Glomerular endothelial cell (primary cell): ENCODE measurements around the gene ROCK2. TPM values are rescaled to one million over a fixed set of nuclear protein-coding genes. Genes with fewer than 3 reads are reported as not detected.
"Not testable (repeated sequence)": the region's sequence is repeated elsewhere in the genome, so short reads cannot be mapped to it uniquely, and the experiment has no call there.

Experiments
- DNase-seq: peaks from one replicate; pipeline ENCODE4 v3.0.0-alpha.2; 2011; ENCODE audit warnings: low read depth, low spot score; ENCODE audit errors: extremely low read depth
- total RNA-seq: library from RNA; depleted of rRNA; stranded (reverse); fragments of >200 nt; gene quantifications from 2 replicates; pipeline ENCODE4 v1.2.3, GENCODE V29; 2015

The ROCK2 gene
- total RNA-seq, 1 donor from 2014 or later = 47.4 TPM

DNA sequence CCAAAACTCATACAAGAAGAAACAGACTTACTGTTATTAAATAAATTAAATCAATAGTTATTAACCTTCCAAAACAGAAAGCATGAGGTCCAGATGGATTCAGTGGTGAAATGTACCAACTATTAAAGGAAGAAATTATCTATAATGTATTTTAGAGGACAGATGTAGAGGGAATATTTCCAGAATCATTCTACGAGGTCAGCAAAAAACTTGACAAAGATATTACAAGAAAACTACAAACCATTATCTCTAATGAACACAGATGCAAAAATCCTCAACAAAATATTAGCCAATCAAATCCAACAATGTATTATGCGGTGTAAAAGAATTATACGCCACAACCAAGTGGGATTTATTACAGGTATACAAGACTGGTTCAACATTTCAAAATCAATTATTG is 63.7 kb downstream of the ROCK2 start:
- no peak for DNase-seq

DNA sequence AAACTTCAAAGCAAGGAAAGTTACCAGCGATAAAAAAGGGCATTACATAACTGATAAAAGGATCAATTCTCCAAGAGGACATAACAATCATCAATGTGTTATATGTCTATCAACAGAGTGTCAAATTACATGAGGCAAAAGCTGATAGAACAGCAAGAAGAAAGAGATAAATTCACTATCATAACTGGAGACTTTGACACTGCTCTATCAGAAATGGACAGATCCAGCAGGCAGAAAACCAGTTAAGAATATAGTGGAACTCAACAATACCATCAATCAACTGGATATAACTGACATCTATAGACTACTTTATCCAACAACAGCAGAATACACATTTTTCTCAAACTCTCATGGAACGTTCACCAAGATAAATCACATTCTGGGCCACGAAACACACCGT is 65.0 kb downstream of the ROCK2 start:
- DNase-seq = no peak

DNA sequence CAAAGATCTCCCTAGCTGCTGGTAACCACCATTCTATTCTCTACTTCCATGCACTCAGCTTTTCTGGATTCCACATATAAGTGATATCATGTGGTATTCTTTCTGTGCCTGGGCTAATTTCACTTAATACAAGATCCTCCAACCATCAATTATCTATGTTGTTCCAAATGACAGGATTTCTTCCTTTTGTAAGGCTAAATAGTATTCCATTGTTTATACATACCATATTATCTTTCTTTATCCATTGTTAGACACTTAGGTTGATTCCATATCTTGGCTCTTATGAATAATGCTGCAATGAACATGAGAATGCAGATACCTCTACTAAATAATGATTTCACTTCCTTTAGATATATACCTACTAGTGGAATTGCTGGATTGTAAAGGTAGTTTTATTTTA is 66.2 kb downstream of the ROCK2 start:
- DNase-seq = no peak

DNA sequence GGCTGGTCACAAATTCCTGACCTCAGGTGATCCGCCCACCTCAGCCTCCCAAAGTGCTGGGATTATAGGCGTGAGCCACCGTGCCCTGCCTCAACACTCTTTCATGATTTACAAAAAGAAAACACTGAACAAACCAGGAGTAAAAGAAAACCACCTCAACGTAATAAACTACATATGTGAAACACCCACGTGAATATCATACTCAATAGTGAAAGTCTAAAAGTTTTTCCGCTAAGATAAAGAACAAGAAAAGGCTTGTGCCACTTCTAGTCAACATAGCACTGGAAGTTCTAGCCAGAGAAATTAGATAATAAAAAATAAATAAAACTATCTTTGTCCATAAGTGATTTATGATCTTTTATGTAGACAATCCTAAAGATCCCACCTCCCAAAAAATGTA is 68.5 kb downstream of the ROCK2 start:
- no peak for DNase-seq

DNA sequence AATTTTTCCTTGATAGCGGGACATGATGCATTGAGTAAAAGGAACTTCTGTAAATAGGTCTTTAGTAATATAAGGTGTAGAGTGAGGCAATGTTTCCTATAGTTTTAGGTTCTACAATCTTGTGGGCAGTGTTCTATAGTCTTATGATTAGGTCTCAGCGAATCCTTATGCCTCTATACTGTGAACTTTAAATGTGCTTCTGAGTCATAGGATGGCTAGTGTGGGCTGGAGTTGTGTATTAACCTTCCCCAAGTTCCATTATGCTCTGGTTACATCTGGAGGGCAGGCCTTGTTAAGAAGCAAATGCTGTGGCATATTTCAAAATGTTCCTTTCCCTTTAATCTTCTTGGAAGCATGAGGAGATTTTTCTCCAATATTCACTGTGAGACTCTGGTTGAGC is 73.5 kb downstream of the ROCK2 start:
- DNase-seq = no peak

DNA sequence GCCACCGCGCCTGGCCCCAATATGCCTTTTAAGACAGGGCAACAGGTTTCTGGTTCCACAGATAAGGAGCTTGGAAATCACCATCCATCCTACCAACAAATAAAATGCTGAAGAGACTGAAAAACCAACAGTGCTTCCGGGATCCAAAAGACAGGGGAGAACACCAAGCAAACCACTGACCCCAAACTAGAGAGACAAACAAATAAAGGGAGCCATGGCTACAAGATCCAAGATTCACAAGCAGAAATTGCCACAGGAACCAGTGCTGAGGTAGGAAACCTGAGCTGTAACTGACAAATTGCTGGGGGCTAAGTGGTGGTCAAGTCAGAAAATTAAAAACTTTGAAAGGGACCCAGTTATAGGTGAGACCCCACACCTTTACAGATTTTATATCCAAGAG is 76.5 kb downstream of the ROCK2 start:
- DNase-seq = no peak

DNA sequence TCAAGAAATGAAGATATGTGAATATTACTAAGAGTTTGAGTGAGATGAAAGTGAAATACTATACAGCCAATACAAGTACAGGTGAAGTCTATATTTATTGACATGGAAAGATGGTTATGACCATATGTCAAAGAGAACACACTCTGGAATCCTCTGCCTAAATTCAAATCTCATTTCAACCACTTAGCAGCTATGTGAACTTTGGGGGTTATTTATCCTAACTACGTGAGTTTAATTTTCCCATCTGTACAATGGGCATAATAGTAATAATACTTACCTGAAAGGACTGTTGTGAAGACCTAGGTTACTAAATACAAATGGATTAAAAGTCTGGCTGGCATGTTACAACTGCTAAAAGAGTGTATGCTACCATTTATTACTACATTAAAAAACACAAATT is 79.6 kb downstream of the ROCK2 start:
- no peak for DNase-seq

DNA sequence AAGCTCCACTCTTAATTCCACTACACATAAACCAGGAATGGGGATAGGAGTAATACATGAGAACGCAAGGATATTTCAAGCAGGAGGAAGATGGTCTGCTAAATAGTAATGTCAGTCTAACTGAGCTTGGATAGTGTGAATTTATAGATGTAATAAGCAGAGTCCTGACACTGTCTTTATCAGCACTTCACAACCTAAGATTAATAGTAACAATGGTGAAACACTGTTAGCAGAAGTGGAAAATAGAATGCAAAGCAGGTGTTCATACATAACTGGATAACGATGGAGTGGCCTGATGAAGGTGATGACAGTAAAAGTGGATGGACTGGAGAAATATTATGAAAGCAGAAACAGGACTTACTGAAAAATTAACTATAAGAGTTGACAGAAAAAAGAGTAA is 80.4 kb downstream of the ROCK2 start:
- DNase-seq = no peak

DNA sequence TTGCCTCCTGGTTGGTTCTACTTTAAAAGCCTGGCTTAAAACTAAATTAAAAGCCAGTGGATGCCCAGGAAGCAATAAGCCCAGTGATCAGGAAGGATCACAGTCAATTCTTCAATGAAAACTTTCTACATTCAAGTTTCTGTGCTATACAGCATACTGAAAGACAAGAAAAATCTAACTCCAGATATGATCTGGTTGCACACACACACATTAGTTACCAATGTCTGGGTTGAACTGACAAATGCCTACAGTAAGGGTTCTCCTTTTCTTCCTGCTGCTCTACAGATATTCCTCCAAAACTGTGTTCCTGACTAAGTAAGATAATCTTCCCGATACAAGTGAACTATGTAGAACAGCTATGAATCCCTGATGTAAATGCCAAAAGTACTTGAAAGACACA is 81.3 kb downstream of the ROCK2 start:
- DNase-seq = no peak

DNA sequence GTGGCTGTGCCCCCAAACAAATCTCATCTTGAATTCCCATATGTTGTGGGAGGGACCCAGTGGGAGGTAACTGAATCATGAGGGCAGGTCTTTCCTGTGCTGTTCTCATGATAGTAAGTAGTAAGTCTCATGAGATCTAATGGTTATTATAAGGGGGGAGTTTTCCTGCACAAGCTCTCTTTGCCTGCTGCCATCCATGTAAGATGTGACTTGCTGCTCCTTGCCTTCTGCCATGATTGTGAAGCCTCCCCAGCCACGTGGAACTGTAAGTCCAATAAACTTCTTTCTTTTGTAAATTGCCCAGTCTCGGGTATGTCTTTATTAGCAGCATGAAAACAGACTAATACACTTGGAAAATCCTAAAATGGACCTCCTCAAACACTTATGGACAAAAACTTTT is 82.0 kb downstream of the ROCK2 start:
- not testable (repeated sequence) for DNase-seq

DNA sequence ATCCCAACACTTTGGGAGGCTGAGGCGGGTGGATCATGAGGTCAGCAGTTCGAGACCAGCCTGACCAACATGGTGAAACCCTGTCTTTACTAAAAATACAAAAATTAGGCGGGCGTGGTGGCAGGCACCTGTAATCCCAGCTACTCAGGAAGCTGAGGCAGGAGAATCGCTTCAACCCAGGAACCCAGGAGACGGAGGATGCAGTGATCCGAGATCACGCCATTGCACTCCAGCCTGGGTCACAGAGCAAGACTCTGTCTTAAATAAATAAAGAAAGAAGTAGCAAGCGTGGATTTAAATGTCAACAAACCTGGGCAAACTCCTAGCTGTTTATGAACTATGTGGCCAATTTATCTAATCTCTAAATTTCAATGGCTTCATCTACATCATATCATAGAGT is 82.9 kb downstream of the ROCK2 start:
- not testable (repeated sequence) for DNase-seq

DNA sequence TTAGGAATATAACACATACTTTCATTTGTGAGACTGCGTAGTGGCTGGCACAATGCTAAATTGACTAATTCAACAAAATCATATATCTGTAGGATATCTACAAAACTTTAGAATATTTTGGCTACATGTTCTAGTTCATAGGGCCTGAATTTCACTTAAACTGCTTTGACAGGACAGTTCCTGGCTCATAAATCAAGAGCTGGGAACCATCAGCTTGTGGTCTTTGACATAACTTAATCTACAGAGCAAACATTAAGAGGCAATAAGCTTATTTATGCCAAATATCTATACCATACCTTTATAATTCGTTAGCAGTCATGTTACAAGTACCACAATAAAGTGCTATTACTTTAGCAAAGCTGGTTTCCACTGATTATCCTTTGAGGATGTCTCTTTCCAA is 83.5 kb downstream of the ROCK2 start:
- DNase-seq = no peak

DNA sequence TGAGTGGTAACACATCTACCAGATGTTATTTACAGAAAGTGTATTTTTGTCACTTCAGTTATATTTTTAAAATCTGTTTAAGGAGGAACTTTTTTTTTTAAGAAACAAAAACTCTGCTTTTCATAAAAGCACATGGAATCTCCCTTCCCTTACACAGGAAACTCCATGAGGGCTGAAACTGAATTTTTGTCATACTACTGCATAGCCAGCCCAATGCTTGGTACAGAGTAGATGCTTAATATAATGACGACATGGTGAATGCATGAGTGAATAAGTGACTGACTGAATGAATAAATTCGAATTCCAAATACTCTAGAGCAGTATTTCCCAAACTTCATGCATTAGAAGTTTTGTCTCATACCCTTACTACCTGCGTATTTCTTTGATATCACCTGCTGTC is 86.5 kb downstream of the ROCK2 start:
- DNase-seq = no peak

DNA sequence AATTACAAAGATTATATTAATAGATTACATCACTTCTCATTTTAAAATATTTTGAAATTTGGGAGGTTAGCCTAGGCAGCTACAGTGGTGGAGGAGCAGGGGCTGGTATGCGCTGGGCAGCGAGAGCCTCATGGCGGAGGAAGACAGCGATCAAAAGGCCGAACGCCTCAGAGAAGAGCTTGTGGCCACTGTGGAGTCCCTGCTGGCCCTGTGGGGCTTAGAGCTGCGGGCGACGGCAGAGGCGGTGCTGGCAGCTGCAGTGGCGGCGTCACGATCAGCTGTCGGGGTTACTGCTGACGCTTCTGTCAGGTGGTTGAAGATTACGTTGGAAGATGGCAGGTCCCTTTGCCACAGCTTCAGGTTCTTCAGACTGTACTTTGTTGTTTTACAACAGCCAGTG is 87.4 kb downstream of the ROCK2 start:
- no peak for DNase-seq

DNA sequence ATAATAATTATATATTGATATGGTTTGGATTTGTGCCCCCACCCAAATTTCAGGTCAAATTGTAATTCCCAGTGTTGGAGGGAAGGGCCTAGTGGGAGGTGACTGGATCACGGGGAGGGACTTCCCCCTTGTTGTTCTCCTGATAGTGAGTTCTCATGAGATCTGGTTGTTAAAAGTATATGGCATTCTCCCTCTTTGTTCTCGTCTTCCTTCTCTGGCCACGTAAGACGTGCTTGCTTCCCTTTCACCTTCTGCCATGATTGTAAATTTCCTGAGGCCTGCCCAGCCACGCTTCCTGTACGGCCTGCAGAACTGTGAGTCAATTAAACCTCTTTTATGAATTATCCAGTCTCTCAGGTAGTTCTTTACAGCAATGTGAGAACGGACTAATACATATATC is 88.3 kb downstream of the ROCK2 start:
- DNase-seq = no peak

DNA sequence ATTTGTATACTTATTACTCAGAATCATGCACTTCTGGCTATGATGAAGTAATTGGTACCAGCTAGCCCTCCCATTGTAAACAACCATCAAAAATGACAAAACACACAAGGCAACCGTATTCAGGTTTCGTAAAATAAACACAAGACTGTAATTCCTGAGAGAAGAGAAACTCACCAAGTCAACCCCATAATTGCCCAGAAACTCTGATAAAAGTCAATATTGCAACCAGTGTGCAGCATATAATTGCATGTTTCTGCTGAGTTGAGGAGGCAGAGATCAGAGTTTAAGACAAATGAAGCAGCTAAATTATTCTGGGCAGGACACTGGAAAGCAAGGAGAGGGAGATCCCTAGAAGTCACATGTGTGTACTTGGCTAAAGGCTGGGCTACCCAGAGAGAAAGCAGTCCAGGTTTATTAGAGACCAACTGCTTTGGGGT is 90.3 kb downstream of the ROCK2 start:
- no peak for DNase-seq

DNA sequence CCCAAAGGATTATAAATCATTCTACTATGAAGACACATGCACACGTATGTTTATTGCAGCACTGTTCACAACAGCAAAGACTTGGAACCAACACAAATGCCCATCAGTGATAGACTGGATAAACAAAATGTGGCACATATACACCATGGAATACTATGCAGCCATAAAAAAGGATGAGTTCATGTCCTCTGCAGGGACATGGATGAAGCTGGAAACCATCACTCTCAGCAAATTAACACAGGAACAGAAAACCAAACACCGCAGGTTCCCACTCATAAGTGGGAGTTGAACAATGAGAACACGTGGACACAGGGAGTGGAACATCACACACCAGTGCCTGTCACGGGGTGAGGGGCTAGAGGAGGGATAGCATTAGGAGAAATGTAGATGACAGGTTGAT is 92.0 kb downstream of the ROCK2 start:
- DNase-seq = not testable (repeated sequence)

DNA sequence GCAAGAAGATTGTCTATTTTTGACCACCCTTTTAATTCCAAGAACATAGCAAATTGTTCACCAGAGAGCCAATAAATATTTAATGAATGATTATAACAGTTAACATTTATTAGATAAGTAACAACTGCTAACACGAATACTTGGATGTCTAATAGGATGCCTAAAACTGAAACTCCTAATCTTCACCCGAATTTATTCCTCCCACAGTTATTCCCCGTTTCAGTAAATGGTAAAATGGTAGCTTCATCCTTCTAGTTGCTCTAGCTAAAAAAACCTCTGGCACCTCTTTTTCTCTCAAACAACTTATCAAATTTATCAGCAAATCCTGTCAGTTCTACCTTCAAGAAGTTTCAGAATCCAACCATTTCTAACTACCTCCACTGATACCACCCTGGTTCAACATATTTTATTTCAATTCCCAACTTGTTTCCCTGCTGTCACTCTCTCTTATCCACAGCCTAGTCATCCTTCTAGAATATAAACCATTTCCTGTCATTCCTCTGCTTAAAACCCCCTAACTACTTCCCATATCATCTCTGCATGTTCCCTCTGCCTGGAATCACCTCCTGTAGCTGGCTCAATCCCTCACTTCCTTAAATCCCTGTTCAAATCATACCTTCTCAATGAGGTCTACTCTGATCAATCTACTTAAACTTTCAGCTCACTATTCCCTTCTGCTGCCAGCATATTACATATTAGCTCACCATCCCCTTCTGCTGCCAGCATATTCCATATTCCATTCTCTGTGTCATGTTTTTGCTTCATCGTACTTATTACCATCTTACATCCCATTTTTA is 93.8 kb downstream of the ROCK2 start:
- DNase-seq = no peak

DNA sequence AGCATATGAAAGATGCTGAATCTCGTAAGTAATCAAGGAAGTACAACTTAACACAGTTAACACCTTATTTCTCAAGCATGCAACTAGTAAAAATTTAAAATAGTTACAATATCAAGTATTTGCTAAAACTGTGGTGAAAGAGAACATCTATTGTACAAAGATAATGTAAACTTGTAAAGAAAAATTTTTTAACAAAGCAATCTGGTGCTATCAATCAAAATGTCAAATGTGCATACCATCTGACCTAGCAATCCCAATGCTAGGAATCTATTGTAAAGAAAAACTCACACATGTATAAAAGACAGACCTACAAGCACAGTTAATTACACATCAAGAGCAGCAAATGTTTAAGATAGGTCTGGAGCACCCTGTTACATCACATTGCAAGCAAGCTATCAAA is 99.1 kb downstream of the ROCK2 start:
- no peak for DNase-seq

DNA sequence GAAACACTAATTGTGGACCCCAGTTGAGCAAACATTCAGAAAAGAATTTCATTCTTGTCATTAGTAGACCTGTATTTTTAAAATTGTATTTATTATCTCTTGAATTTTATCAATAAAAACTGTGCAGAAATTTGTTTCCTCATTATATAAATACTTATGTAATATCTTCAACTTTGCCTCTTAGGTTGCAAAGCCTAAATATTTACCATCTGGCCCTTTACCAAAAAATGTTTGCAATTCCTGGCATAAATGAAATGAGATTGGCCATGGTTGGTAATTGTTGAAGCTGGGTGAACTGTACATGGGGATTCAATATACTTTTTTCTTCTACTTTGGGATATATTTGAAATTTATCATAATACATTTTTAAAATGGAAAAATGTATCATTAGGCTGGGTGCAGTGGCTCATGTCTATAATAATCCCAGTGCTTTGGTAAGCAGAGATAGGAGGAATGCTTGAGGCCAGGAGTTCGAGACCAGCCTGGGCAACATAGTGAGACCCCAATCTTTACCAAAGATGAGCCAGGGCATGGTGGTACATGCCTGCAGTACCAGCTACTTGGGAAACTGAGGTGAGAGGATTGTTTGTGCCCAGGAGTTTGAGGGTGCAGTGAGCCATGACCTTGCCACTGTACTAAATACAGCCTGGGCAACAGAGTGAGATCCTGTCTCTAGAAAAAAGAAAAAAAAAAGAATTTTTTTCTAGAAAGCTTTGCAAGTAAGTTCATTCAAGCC is 100.2 kb downstream of the ROCK2 start:
- DNase-seq = no peak

DNA sequence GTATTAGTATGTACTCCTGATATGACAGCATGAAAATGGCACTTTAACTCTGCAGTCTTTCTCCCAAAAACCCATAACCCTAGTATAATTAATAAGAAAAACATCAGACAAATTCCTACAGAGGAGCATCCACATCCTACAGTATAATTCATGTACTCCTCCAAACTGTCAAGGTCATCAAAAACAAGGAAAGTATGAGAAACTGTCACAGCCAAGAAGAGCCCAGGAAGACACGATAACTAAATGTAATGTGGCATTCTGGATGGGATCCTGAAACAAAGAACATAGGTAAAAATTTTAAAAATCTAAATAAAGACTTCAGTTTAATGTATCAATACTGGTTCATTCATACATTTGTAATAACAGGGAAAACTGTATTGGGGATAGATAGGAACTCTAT is 100.9 kb downstream of the ROCK2 start:
- no peak for DNase-seq

DNA sequence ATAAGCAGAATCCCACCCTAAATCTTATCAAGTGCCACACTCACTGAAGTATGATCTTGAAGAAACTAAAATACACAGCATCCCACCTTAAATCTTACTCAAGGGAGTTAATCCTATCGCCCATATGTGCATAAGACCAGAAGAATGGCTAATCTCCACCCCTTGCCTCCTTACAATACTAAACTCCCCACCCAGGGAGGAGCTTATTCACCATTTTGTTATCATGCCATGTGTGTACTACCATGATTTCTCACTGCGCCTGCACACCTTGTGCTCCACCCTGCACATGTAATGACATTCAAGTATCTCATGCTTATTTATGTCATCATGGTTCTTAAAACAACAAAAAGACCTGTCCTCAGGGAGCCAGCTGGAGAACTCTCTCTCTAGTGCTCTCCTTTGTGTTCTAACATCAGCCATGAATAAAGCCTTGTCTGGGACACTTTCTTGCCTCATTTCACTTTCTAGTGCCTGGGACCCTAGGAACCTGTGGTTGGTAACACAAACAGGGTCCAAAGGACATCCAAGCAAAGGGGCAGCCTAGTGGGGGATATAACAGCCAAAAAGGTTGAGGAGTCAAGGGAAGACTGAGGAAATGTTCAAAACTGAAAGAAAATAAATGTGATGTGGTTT is 101.8 kb downstream of the ROCK2 start:
- no peak for DNase-seq
